SH-SY5Y (cell line): Measurements from ENCODE around the gene WNT5A.

ENCODE experiments used
- GATA2 ChIP-seq: IDR thresholded peaks from 2 replicates; pipeline ENCODE4 v1.6.1; 2011; ENCODE audit warnings: mild to moderate bottlenecking, low read depth, low read length
- GATA3 ChIP-seq: IDR thresholded peaks from 2 replicates; pipeline ENCODE4 v1.6.1; 2011; ENCODE audit warnings: low read depth, mild to moderate bottlenecking, low read length, moderate library complexity

- TF ChIP-seq GATA3 = no peak
- no peak for TF ChIP-seq GATA2
These were observed 31.3 kb upstream of the WNT5A start for GRCh38 chr3:55518451-55518850.
